Stimulated activated CD4-positive, alpha-beta T cell treated with anti-CD3 and anti-CD28 coated beads, Interleukin-15, amount 100 ng/mL, for 24 hours (primary cell): Measurements from ENCODE around the gene ABCC5.
"Not testable (repeated sequence)": the region's sequence is repeated elsewhere in the genome, so short reads cannot be mapped to it uniquely, and the experiment has no call there.

Experiments
- DNase-seq: peaks from one replicate; pipeline ENCODE4 v3.0.0-alpha.2; 2020

ABCC5 gene

GRCh38 chr3:184015381-184016019 is 2.2 kb downstream of the ABCC5 start:
- DNase-seq = no peak

- no peak for DNase-seq
Measured at GRCh38 chr3:184011937-184012889, 5.5 kb downstream of the ABCC5 start.

DNA sequence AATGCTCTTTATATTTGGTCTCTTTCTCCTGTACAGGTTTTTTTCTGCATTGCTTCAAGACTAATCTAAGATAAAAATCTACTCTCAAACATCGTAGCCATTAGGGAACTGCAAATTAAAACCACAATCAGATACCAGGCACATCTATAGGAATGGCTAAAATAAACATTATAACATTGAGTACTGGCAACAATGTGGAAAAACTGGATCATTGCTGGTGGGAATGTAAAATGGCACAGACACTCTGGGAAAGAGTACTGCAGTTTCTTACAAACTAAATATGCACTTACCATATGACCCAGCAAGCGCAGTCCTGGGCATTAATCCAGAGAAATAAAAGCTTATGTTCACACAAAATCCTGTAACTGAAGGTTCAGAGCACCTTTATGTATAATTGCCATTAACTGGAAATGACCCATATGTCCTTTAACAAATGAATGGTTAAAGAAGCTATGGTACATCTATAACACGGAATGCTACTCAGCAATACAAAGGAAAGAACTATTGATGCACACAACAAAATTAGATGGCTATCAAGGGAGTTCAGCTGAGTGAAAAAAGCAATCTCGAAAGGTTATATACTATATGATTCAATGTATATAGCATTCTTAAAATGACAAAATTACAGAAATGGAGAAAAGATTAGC is 6.3 kb downstream of the ABCC5 start:
- no peak for DNase-seq

DNA sequence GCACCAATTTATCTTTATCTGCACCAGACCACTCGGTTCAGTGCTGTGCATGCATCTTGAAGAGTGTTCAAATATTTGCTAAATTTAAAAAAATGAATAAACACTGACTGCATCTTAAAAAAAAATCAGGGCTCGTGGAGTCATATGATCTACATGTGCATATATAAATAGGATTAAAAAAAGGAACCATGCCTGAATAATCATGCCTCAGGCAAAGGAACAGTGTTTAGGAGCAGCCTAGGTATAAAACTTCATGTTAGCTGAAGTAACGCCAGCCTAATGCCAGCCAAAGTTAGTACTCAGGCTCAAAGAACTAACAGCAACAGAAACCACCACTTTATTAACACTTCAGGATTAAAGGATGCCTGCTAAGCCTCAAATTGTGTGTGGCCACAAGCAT is 9.5 kb downstream of the ABCC5 start:
- DNase-seq = no peak

GRCh38 chr3:184007143-184007813 is 10.4 kb downstream of the ABCC5 start:
- DNase-seq = not testable (repeated sequence)

- peak; percentile 22 for DNase-seq
Measured at GRCh38 chr3:184005941-184006507, 11.7 kb downstream of the ABCC5 start.

- DNase-seq = no peak
Measured at GRCh38 chr3:184004476-184004875, 13.2 kb downstream of the ABCC5 start.

- no peak for DNase-seq
Measured at GRCh38 chr3:184003187-184003967, 14.3 kb downstream of the ABCC5 start.

GRCh38 chr3:184002469-184002868 is 15.2 kb downstream of the ABCC5 start:
- no peak for DNase-seq

DNA sequence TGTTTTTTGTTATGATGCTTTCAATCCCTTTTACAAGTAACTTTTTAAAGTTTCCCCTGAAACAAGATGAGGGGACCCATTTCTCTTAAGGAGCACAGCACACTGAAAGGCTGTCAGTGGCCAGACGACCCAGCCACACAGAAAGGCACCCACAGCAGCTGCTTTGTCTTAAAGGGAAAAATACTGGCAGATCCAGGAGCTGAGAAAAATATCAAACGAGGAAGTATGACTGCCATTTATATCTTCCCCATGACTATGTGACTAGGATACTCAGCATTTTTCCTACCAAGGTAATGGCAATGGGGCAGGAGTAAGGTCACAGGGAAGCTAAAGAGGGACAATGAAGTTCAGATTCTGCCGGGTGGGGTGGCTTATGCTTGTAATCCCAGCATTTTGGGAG is 15.9 kb downstream of the ABCC5 start:
- no peak for DNase-seq

DNA sequence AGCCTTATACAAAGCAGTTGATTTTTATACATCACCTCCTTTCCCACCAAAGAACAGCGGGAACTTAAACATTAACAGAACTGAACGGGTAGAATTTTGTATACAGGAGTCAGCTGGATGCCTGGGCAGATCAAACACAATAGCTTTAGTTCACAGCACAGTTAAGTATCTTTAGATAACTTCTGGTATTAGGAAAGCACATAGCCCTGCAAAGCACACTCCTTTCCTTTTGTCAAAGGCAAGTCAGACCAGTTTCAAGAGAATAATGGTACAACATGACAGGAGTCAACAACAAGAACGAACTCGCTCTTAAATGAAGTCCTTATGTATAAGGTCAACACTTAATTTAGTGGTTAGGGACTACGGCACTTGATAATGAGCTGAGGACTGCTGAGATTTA is 26.3 kb downstream of the ABCC5 start:
- DNase-seq = no peak

DNA sequence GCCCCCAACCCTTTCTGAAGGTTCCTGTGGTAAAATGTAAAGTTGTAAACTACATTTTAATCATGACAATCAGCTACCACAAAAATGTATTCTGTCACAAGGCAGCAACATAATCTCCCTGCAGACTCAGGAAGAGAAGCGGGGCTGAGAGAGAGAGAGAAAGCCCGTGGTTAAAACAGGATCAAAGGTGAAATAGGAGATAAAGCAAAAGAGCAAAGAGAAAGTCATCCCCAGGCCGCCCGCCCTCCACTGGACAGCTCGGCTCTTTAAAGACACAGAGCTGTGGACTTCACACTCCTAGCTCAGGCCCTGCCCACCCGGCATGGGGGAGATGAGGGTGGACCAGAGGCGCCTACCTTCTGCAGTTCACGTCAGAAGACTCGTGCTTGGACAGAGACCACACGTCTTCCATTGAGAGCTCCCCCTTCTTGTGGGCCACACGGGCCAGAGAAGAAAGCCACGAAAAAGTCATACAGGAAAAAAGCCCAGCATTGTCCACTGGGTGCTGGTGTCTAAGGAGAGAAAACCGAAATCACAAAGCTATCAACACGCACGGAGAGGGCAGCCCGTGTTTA is 29.4 kb downstream of the ABCC5 start:
- DNase-seq = no peak

- DNase-seq = no peak
Measured at GRCh38 chr3:183987000-183987600, 30.6 kb downstream of the ABCC5 start.

DNA sequence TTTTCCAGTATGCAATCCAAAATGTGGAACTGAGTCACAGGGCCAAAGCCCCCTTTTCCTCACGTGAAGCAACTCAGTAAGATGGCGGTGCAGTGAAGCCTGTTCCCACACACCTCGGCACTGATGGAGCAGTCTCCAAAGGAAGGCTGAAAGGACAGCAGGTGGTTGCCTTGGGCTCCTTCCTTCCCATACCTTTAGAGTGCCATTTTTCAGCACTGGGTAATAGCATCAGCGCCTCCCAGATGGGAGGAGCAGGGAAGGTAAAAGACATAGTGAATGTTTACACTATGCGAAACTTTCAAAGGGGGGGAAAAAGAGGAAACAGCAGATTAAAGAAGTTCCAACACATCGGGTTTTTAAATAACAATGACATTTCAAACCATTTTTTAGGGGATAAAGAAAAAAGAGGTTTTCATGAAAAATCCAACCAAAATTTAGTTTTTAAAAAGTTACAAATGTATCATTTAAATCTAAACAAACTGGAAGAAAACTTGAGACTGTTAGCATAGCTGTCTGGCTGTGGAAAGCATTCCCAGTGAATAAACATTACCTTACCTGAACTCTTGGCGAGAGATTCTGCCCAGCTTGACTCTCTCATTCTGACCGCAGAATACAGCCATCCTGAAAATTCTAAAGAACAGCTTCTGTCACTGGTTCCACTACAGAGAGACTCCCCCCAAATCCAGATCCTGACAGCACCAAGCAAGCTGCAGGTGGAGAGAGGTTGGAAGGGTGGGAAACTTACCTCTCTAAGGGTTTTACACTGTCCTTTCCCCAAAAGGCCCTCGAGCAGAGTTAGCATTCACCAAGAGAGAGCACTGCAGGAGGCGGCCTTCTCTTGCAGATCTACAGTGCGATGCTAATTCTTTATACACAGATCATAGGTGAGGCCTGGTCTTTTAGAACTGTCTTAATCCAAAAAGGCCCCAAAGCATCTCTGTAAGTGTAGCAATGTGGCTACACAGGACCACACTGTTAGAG is 32.6 kb downstream of the ABCC5 start:
- DNase-seq = no peak

DNA sequence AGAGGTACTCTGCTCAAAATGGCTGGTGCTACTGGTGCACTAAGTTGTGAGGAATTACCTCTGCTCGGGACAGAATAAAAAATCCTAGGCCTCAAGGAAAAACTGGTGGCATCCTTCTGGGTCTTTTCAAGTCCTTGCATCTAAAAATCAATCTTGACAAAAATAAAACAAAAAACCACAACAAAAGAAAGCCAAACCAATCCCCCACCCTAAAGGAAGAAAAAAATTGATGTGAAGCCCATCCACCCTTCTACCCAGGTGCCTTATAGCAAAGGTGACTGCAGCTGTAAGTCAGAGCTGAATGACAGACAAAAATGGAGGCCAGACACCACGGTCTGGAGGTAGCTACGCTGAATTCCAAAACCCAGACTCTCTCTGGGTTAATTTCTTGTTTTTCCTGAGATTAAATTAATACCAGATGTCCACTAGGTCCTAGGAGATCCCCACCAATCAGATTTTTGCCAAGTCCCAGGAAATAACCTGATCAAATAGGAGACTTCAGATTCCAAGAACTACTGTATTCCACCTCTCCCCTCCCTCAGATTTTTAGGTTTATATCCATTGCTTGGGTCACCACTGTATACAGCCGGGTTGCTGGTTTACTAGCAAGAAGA is 33.5 kb downstream of the ABCC5 start:
- DNase-seq = no peak

DNA sequence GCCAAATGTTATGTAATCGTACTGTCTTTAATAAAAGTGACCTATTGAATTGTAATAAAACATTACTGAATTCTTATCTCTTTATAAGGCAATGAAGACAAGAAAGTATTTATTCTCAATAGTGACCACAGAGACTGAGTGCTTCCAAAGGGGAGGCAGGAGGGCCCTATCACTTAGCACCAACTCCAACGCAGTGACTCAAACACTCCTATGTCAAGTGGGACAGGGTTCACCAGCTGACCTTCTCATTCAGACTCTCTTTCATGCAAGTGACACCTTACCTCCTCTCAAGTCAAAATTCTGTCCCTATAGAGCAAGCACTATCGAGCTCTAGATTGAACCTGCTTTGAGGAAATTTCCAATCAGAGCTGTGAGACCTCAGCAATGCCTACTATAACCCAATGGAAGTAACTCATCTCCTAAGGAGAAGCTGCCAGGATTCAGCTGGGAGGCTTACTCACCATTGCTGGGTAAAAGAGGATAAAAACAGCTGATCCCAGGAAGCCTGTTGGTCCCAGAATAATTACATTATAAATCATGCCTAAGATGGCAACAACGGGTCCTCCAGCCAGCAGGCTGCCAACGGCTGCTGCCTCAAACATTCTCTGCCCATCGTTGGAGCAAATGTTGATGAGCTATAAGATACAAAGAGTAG is 35.6 kb downstream of the ABCC5 start:
- DNase-seq = no peak

DNA sequence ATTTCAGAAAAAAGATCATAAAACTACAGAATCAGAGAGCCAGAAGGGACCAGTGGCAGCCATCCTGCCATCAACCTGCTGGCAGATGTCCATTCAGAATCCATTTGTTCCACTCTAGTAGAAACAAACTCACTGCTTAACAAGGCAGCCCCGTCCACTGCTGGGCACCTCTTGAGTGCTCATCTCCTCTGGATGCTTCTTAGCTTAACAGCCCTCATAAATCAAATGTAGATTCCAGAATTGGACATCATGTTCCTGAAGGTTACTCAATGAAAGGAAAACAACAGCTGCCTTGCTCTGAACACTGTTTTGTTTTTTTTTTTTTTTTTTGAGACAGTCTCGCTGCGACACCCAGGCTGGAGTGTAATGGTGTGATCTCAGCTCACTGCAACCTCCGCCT is 37.3 kb downstream of the ABCC5 start:
- DNase-seq = no peak

- no peak for DNase-seq
Measured at GRCh38 chr3:183975981-183976662, 41.6 kb downstream of the ABCC5 start.
